Astrocyte (in vitro differentiated cells and primary cell): ENCODE results near the gene GDPD4. TPM values are rescaled to one million over a fixed set of nuclear protein-coding genes. Genes with fewer than 3 reads are reported as not detected.

Source experiments
- DNase-seq: peaks from one replicate; pipeline ENCODE4 v3.0.0-alpha.2; 2010; ENCODE audit warnings: low read depth
- FAIRE-seq: peaks from 2 replicates; lab custom pipeline; 2011; peaks lifted over from hg19 to GRCh38; lab: Jason Lieb, UNC
- H2AFZ ChIP-seq: 2 replicates; pipeline ENCODE4 v1.6.0; 2012; ENCODE audit warnings: low read depth, low read length, inconsistent platforms
- H3K27ac ChIP-seq: 2 replicates; pipeline ENCODE4 v1.5.1; 2011; ENCODE audit warnings: low read depth, low read length, inconsistent platforms
- H3K27me3 ChIP-seq: 2 replicates; pipeline ENCODE4 v1.6.0; 2011; ENCODE audit warnings: low read length, inconsistent platforms; ENCODE audit not compliant: insufficient read depth
- H3K36me3 ChIP-seq: 2 replicates; pipeline ENCODE4 v1.5.1; 2011; ENCODE audit warnings: low read length, inconsistent platforms; ENCODE audit not compliant: insufficient read depth
- H3K4me1 ChIP-seq: 2 replicates; pipeline ENCODE4 v1.5.1; 2011; ENCODE audit warnings: low read length, inconsistent platforms; ENCODE audit not compliant: insufficient read depth
- H3K4me2 ChIP-seq: 2 replicates; pipeline ENCODE4 v1.6.0; 2012; ENCODE audit warnings: low read length, inconsistent platforms
- H3K4me3 ChIP-seq: 2 replicates; pipeline ENCODE4 v1.5.1; 2011; ENCODE audit warnings: low read depth, mild to moderate bottlenecking, low read length, inconsistent platforms; ENCODE audit not compliant: insufficient read depth
- H3K79me2 ChIP-seq: 2 replicates; pipeline ENCODE4 v1.6.0; 2012; ENCODE audit warnings: mild to moderate bottlenecking, low read length, inconsistent platforms; ENCODE audit not compliant: insufficient read depth
- H3K9ac ChIP-seq: 2 replicates; pipeline ENCODE4 v1.6.0; 2012; ENCODE audit warnings: mild to moderate bottlenecking, low read length, inconsistent platforms
- H3K9me3 ChIP-seq: 2 replicates; pipeline ENCODE4 v1.5.1; 2012; ENCODE audit warnings: low read depth, mild to moderate bottlenecking, low read length, inconsistent platforms; ENCODE audit not compliant: insufficient read depth
- H4K20me1 ChIP-seq: 2 replicates; pipeline ENCODE4 v1.6.0; 2012; ENCODE audit warnings: low read length, inconsistent platforms; ENCODE audit not compliant: insufficient read depth
- H3K27ac Mint-ChIP-seq: one replicate; pipeline ENCODE4 v1.8.0; 2021; ENCODE audit warnings: mild to moderate bottlenecking, mixed read lengths; ENCODE audit not compliant: unreplicated experiment
- H3K27me3 Mint-ChIP-seq: one replicate; pipeline ENCODE4 v1.8.0; 2021; ENCODE audit warnings: low read depth, mixed read lengths; ENCODE audit not compliant: unreplicated experiment
- H3K36me3 Mint-ChIP-seq: one replicate; pipeline ENCODE4 v1.8.0; 2021; ENCODE audit warnings: low read depth, mixed read lengths; ENCODE audit not compliant: unreplicated experiment
- H3K4me1 Mint-ChIP-seq: one replicate; pipeline ENCODE4 v1.8.0; 2021; ENCODE audit warnings: low read depth, mixed read lengths; ENCODE audit not compliant: unreplicated experiment
- H3K4me3 Mint-ChIP-seq: one replicate; pipeline ENCODE4 v1.8.0; 2021; ENCODE audit warnings: mild to moderate bottlenecking, moderate library complexity, mixed read lengths; ENCODE audit not compliant: unreplicated experiment
- H3K9me3 Mint-ChIP-seq: one replicate; pipeline ENCODE4 v1.8.0; 2021; ENCODE audit warnings: mild to moderate bottlenecking, mixed read lengths; ENCODE audit not compliant: unreplicated experiment
- EZH2 ChIP-seq: IDR thresholded peaks from 2 replicates; pipeline ENCODE4 v1.6.1; 2012; ENCODE audit warnings: mild to moderate bottlenecking, low read length, inconsistent platforms; ENCODE audit not compliant: insufficient read depth
- total RNA-seq: library from RNA; stranded (reverse); gene quantifications from 2 replicates; pipeline ENCODE4 v1.2.1, GENCODE V29; 2021
- TF ChIP-seq, protein P1 (sequence below): IDR thresholded peaks from 2 replicates; pipeline ENCODE4 v1.5.1; 2011; ENCODE audit warnings: low read depth, mild to moderate bottlenecking, inconsistent platforms, low read length, moderate library complexity; ENCODE audit not compliant: insufficient read depth

The GDPD4 gene
- total RNA-seq, 1 donor from 2014 or later: not detected

DNA sequence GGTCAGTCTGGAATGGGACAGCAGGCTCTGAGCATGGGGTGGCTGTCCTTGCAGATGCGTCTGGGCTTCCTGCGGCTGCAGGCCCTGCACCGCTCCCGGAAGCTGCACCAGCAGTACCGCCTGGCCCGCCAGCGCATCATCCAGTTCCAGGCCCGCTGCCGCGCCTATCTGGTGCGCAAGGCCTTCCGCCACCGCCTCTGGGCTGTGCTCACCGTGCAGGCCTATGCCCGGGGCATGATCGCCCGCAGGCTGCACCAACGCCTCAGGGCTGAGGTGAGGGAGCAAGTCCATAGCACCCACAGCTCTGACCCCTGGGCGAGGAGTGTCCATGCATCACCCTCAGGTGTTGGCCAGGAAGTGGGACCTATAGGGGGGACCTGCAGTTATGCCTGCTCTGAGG, 121.8 kb downstream of the GDPD4 start:
- no peak for FAIRE-seq
- Histone ChIP-seq H2AFZ (no peak overlapping the region), H3K9me3 (no peaks in the 10 kb centered on the region), H3K4me2 (no peak overlapping the region), H3K79me2 (no peaks in the 10 kb centered on the region), H3K4me3 (no peak overlapping the region), H3K36me3 (no peaks in the 10 kb centered on the region), H3K4me1 (no peaks in the 10 kb centered on the region), H3K27me3 (no peaks in the 10 kb centered on the region), H3K9ac (no peak overlapping the region), H4K20me1 (no peaks in the 10 kb centered on the region), H3K27ac (no peak overlapping the region)
- no peaks in the 10 kb centered on the region for H3K4me1 Mint-ChIP-seq
- H3K9me3 Mint-ChIP-seq: peaks cover 5% of the 10 kb centered on the region
- peaks cover 3% of the 10 kb centered on the region for H3K36me3 Mint-ChIP-seq
- H3K4me3 Mint-ChIP-seq: no peak overlapping the region
- TF ChIP-seq EZH2: no peak
- TF ChIP-seq, protein P1, sequence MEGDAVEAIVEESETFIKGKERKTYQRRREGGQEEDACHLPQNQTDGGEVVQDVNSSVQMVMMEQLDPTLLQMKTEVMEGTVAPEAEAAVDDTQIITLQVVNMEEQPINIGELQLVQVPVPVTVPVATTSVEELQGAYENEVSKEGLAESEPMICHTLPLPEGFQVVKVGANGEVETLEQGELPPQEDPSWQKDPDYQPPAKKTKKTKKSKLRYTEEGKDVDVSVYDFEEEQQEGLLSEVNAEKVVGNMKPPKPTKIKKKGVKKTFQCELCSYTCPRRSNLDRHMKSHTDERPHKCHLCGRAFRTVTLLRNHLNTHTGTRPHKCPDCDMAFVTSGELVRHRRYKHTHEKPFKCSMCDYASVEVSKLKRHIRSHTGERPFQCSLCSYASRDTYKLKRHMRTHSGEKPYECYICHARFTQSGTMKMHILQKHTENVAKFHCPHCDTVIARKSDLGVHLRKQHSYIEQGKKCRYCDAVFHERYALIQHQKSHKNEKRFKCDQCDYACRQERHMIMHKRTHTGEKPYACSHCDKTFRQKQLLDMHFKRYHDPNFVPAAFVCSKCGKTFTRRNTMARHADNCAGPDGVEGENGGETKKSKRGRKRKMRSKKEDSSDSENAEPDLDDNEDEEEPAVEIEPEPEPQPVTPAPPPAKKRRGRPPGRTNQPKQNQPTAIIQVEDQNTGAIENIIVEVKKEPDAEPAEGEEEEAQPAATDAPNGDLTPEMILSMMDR: no peak
- H3K27ac Mint-ChIP-seq: no peak overlapping the region
- no peak for DNase-seq
- H3K27me3 Mint-ChIP-seq: peaks cover 33% of the 10 kb centered on the region

DNA sequence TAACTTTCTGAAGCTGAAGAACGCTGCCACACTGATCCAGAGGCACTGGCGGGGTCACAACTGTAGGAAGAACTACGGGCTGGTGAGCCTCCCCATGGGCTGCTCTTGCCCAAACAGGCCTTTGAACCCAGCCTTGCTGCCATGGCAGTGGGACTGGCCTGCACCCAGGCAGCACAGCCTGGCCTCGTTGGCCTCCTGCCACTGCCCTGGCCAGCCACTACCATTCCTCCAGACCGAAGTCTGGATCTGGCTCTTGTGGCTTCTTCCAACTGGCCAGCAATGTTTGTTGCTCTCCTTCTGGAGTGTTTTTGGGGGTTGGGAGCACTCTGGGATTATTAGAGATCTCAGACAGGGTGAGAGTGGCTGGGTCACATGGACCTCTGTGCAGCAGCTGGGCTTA, 122.4 kb downstream of the GDPD4 start:
- no peaks in the 10 kb centered on the region for H3K36me3 ChIP-seq
- no peak overlapping the region for H2AFZ ChIP-seq
- no peak overlapping the region for H3K4me2 ChIP-seq
- TF ChIP-seq EZH2: no peak
- TF ChIP-seq, protein P1: no peak
- Mint-ChIP-seq H3K4me3 (no peak overlapping the region), H3K27ac (no peak overlapping the region), H3K4me1 (no peaks in the 10 kb centered on the region), H3K36me3 (peaks cover 3% of the 10 kb centered on the region), H3K27me3 (peaks cover 35% of the 10 kb centered on the region), H3K9me3 (peaks cover 5% of the 10 kb centered on the region)
- no peak for DNase-seq
- H3K27ac ChIP-seq: no peak overlapping the region
- H3K9me3 ChIP-seq: no peaks in the 10 kb centered on the region
- H3K4me1 ChIP-seq: no peaks in the 10 kb centered on the region
- no peaks in the 10 kb centered on the region for H3K79me2 ChIP-seq
- H3K27me3 ChIP-seq: no peaks in the 10 kb centered on the region
- FAIRE-seq: no peak
- no peak overlapping the region for H3K4me3 ChIP-seq
- no peak overlapping the region for H3K9ac ChIP-seq
- H4K20me1 ChIP-seq: no peaks in the 10 kb centered on the region

DNA sequence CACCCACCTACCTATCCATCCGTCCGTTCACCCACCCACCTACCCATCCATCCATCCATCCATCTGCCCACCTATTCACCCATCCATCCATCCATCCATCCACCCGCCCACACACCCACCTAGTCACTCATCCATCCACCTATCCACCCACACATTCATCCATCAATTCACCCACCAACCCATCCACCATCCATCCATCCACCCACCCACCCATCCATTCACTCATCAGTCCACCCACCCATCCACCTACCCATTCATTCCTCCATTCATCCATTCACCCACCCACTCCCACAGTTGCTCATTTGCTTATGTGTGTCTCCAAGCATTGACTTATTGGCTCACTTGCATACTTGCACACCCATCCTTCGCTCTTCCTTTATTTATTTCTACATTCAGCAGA, 123.3 kb downstream of the GDPD4 start:
- no peaks in the 10 kb centered on the region for H3K27me3 ChIP-seq
- no peak overlapping the region for H3K9ac ChIP-seq
- DNase-seq (no peak), FAIRE-seq (no peak)
- no peaks in the 10 kb centered on the region for H4K20me1 ChIP-seq
- H3K4me1 Mint-ChIP-seq: no peaks in the 10 kb centered on the region
- H3K4me1 ChIP-seq: no peaks in the 10 kb centered on the region
- no peaks in the 10 kb centered on the region for H3K36me3 ChIP-seq
- H3K9me3 ChIP-seq: no peaks in the 10 kb centered on the region
- no peak overlapping the region for H3K4me3 Mint-ChIP-seq
- H2AFZ ChIP-seq: no peak overlapping the region
- peaks cover 29% of the 10 kb centered on the region for H3K27me3 Mint-ChIP-seq
- H3K79me2 ChIP-seq: no peaks in the 10 kb centered on the region
- no peak overlapping the region for H3K27ac ChIP-seq
- H3K4me3 ChIP-seq: no peak overlapping the region
- H3K4me2 ChIP-seq: no peak overlapping the region
- peaks cover 3% of the 10 kb centered on the region for H3K36me3 Mint-ChIP-seq
- H3K27ac Mint-ChIP-seq: no peak overlapping the region
- H3K9me3 Mint-ChIP-seq: peaks cover 5% of the 10 kb centered on the region
- TF ChIP-seq, protein P1: no peak
- TF ChIP-seq EZH2: no peak
